Measurements from ENCODE around the gene ARFIP1. TPM values are rescaled to one million over a fixed set of nuclear protein-coding genes. Genes with fewer than 3 reads are reported as not detected.

The ARFIP1 gene
- total RNA-seq, 4 donors from 2014 or later = 8.4 to 11.9 (median 9.7) TPM

DNA sequence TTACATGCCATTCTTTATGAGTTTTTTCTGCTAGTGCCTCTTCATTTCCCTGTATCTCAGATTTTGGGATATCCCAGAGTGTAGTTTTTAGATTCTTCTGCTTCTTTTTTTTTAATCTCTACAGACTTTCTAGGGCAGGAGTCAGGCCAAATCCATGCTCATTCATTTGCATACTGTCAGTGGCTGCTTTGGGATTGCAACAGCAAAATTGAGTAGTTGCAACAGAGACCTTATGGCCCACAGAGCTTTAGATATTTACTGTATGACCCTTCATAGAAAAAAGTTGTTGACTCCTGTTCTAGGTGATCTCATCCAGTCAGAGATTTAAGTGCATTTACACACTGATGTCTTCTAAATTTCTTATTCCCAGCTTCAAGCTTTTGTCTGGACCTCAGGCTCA is 35.3 kb downstream of the ARFIP1 start:
- no peaks in the 10 kb centered on the region for H3K9me3 ChIP-seq
- no peak for ATAC-seq
- in situ Hi-C loops (cut with MboI; ENCODE audit: low sequenced_read_pairs in 4 of 4) (no loop called here), intact Hi-C loops (cut with DNase I; ENCODE audit: low total_unique reads) (no loop called here)
- H3K36me3 ChIP-seq = peaks cover 0 to 7% of the 10 kb centered on the region in 2 donors
- H3K27ac ChIP-seq = no peak overlapping the region
- H3K4me3 ChIP-seq = no peak overlapping the region
- no peaks in the 10 kb centered on the region for H3K27me3 ChIP-seq
- no peak for DNase-seq
- peaks cover 8 to 13% of the 10 kb centered on the region in 2 donors for H3K4me1 ChIP-seq
- TF ChIP-seq CTCF (IDR thresholded peaks at IDR 0.05 in 4 of 5, conservative IDR thresholded peaks at IDR 0.05 in 1 of 5) (no peak), POLR2A (IDR thresholded peaks at IDR 0.05) (no peak)

DNA sequence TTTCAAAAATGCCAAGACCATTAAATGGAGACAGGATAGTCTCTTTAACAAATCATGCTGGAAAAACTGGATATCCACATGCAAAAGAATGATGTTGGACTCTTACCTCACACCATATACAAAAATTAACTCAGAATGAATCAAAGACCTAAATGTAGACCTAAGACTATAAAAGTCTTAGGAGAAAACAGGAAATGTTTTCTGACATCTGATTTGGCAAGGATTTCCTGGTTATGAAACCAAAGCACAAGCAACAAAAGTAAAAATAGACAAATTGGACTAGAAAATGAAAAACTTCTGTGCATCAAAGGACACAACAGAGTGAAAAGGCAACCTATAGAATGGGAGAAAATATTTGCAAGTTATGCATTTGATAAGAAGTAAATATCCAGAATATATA is 37.6 kb downstream of the ARFIP1 start:
- H3K4me3 ChIP-seq = no peak overlapping the region
- H3K27ac ChIP-seq = no peak overlapping the region
- no peaks in the 10 kb centered on the region for H3K9me3 ChIP-seq
- H3K36me3 ChIP-seq = peaks cover 0 to 7% of the 10 kb centered on the region in 2 donors
- no peaks in the 10 kb centered on the region for H3K27me3 ChIP-seq
- intact Hi-C loops (cut with DNase I; ENCODE audit: low total_unique reads) (no loop called here), in situ Hi-C loops (cut with MboI; ENCODE audit: low sequenced_read_pairs in 4 of 4) (no loop called here)
- TF ChIP-seq CTCF (IDR thresholded peaks at IDR 0.05 in 4 of 5, conservative IDR thresholded peaks at IDR 0.05 in 1 of 5) (no peak), POLR2A (IDR thresholded peaks at IDR 0.05) (no peak)
- ATAC-seq = no peak
- peaks cover 8 to 13% of the 10 kb centered on the region in 2 donors for H3K4me1 ChIP-seq
- DNase-seq = no peak

- Histone ChIP-seq H3K9me3 (no peaks in the 10 kb centered on the region), H3K27ac (no peak overlapping the region), H3K27me3 (no peaks in the 10 kb centered on the region), H3K4me1 (peaks cover 8 to 13% of the 10 kb centered on the region in 2 donors), H3K36me3 (peaks cover 0 to 5% of the 10 kb centered on the region in 2 donors), H3K4me3 (no peak overlapping the region)
- in situ Hi-C loops (cut with MboI; ENCODE audit: low sequenced_read_pairs in 4 of 4) (no loop called here), intact Hi-C loops (cut with DNase I; ENCODE audit: low total_unique reads) (no loop called here)
- no peak for ATAC-seq
- DNase-seq = no peak
- TF ChIP-seq POLR2A (IDR thresholded peaks at IDR 0.05) (no peak), CTCF (IDR thresholded peaks at IDR 0.05 in 4 of 5, conservative IDR thresholded peaks at IDR 0.05 in 1 of 5) (no peak)
Observed at GRCh38 chr4:152819026-152819645, 39.4 kb downstream of the ARFIP1 start.

GRCh38 chr4:152820073-152820472 is 40.3 kb downstream of the ARFIP1 start:
- DNase-seq (no peak), ATAC-seq (no peak)
- no peaks in the 10 kb centered on the region for H3K27me3 ChIP-seq
- no peaks in the 10 kb centered on the region for H3K36me3 ChIP-seq
- in situ Hi-C loops (cut with MboI; ENCODE audit: low sequenced_read_pairs in 4 of 4) = no loop called here
- TF ChIP-seq POLR2A (IDR thresholded peaks at IDR 0.05) = no peak
- no peak for TF ChIP-seq CTCF (IDR thresholded peaks at IDR 0.05 in 4 of 5, conservative IDR thresholded peaks at IDR 0.05 in 1 of 5)
- intact Hi-C loops (cut with DNase I; ENCODE audit: low total_unique reads) = no loop called here
- no peak overlapping the region for H3K4me3 ChIP-seq
- H3K9me3 ChIP-seq = no peaks in the 10 kb centered on the region
- H3K4me1 ChIP-seq = peaks cover 8 to 13% of the 10 kb centered on the region in 2 donors
- no peak overlapping the region for H3K27ac ChIP-seq

GRCh38 chr4:152822323-152822722 is 42.6 kb downstream of the ARFIP1 start:
- DNase-seq (no peak), ATAC-seq (no peak)
- H3K9me3 ChIP-seq = no peaks in the 10 kb centered on the region
- in situ Hi-C loops (cut with MboI; ENCODE audit: low sequenced_read_pairs in 4 of 4) = no loop called here
- H3K36me3 ChIP-seq = no peaks in the 10 kb centered on the region
- TF ChIP-seq POLR2A (IDR thresholded peaks at IDR 0.05) = no peak
- TF ChIP-seq CTCF (IDR thresholded peaks at IDR 0.05 in 4 of 5, conservative IDR thresholded peaks at IDR 0.05 in 1 of 5) = no peak
- no peak overlapping the region for H3K27ac ChIP-seq
- H3K27me3 ChIP-seq = no peaks in the 10 kb centered on the region
- intact Hi-C loops (cut with DNase I; ENCODE audit: low total_unique reads) = no loop called here
- no peak overlapping the region for H3K4me3 ChIP-seq
- H3K4me1 ChIP-seq = peaks cover 3 to 7% of the 10 kb centered on the region in 2 donors

Measured in gastrocnemius medialis (tissue), 4 donors.